ENCODE data around the gene NOX5. TPM values are rescaled to one million over a fixed set of nuclear protein-coding genes. Genes with fewer than 3 reads are reported as not detected.
"Not testable (repeated sequence)": the region's sequence is repeated elsewhere in the genome, so short reads cannot be mapped to it uniquely, and the experiment has no call there.

NOX5 gene
- total RNA-seq, 1 donor from 2014 or later, result 0.45 TPM

GRCh38 chr15:69037977-69038376, 23.5 kb downstream of the NOX5 start:
- intact Hi-C loops (cut with DNase I), result no loop called here
- DNase-seq (ENCODE audit: low spot score), result no peak
- no peak for ATAC-seq

GRCh38 chr15:69038508-69038907, 24.0 kb downstream of the NOX5 start:
- intact Hi-C loops (cut with DNase I), result no loop called here
- DNase-seq (ENCODE audit: low spot score), result no peak
- ATAC-seq, result no peak

DNA sequence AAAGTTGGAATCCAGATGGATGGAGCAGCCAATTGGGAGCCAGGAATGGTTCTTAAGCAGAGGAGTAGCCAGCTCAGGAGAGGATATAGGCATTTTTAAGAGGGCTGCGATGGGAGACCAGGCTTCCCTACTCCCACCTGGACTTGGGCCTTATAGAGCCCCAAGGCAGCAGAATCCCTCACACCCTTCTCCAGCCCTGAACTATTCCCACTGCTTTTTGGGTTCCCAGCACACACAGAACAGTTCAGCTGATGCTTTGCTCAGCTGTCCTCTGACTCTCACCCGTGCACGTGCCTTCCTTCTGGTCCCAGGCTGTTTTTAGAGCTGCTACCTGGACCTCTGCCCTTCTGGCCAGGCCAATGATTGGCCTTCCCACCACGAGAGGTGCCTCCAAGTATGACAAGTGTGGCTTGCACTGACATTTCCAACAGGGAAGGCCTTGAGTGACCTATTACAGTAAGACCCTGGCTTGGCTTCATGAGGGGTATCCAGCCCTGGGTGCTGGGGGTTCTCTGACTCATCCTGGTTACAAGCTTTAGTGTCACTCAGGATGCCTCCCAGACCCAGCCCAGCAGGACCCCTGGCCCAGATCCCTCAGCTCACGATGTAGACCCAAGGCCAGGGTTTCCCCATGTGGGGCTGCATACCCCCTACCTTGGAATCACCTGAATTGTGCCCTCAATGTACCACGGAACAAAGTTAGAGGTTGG, 25.2 kb downstream of the NOX5 start:
- DNase-seq (ENCODE audit: low spot score), result no peak
- ATAC-seq, result no peak
- intact Hi-C loops (cut with DNase I), result no loop called here

- intact Hi-C loops (cut with DNase I), result no loop called here
These were observed 28.0 kb downstream of the NOX5 start for GRCh38 chr15:69042531-69042930.

GRCh38 chr15:69045802-69046201, 31.3 kb downstream of the NOX5 start:
- intact Hi-C loops (cut with DNase I), result no loop called here
- no peak for DNase-seq (ENCODE audit: low spot score)
- ATAC-seq, result peak; percentile 46

More at GRCh38 chr15:69042531-69042930, 28.0 kb downstream of the NOX5 start:
- DNase-seq (ENCODE audit: low spot score), result no peak
- ATAC-seq, result no peak

GRCh38 chr15:69046781-69047180, 32.3 kb downstream of the NOX5 start:
- no peak for ATAC-seq
- intact Hi-C loops (cut with DNase I), result no loop called here
- DNase-seq (ENCODE audit: low spot score), result no peak

GRCh38 chr15:69049976-69050375, 35.5 kb downstream of the NOX5 start:
- intact Hi-C loops (cut with DNase I), result no loop called here
- ATAC-seq, result no peak

GRCh38 chr15:69055251-69055650, 40.8 kb downstream of the NOX5 start:
- DNase-seq (ENCODE audit: low spot score), result no peak
- intact Hi-C loops (cut with DNase I), result loop anchor here (5.0 kb wide), 1 partner anchor 337 kb away; no protein-coding TSS in a partner anchor
- no peak for ATAC-seq

More at GRCh38 chr15:69049976-69050375, 35.5 kb downstream of the NOX5 start:
- DNase-seq (ENCODE audit: low spot score), result no peak

DNA sequence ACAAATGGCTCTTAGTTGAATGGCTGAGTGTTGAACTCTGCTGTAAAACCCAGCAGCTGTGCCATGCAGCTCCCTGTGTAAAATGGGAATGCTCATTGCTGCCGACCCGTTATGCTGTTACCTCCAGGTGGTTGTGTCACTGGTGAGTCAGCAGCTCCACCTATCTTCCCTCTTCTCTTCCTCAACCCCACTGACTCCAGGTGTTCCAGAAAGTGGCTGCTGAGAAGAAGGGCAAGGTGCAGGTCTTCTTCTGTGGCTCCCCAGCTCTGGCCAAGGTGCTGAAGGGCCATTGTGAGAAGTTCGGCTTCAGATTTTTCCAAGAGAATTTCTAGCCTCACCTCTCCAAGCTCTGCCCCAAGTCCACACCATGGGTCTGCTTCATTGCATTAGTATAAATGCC, 41.9 kb downstream of the NOX5 start:
- DNase-seq (ENCODE audit: low spot score) (no peak), ATAC-seq (no peak)
- intact Hi-C loops (cut with DNase I), result loop anchor here (5.0 kb wide), 1 partner anchor 336 kb away; no protein-coding TSS in a partner anchor

DNA sequence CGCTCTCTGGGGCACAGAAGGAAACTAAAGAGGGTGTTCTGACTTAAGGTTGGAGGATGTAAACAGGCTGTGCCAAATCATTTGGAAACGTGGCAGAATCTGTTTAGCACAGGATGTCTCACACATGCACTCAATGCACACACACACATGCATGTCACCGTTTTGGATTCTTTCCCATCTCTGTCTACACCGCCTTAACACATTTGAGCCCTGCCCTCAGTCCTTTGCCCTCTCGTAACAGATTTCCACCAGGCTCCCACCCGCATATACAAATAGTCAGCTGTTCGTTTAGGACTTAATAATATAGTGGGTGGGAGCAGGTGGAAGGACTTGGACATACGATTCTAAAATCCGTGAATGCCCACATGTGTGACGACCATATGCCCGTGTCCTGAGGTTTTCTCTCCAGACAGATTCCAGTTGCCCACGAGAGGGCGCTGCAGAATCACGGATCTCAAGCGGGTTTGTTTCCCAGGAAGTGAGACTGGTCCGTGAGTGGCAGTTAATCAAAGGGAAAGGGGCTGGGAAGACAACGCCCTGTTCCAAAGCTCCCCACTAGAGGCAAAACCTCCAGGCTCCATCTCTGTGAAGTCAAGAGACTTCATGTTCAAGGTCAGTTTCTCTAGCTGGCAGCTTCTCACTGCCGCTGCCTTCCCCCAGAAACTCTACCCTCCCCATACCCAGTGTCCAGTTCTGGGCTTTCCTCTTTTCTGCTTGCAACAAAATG, 44.5 kb downstream of the NOX5 start:
- intact Hi-C loops (cut with DNase I), result loop anchor here (5.0 kb wide), 1 partner anchor 333 kb away; no protein-coding TSS in a partner anchor
- DNase-seq (ENCODE audit: low spot score) (peak; percentile 95), ATAC-seq (peak; percentile 93)

DNA sequence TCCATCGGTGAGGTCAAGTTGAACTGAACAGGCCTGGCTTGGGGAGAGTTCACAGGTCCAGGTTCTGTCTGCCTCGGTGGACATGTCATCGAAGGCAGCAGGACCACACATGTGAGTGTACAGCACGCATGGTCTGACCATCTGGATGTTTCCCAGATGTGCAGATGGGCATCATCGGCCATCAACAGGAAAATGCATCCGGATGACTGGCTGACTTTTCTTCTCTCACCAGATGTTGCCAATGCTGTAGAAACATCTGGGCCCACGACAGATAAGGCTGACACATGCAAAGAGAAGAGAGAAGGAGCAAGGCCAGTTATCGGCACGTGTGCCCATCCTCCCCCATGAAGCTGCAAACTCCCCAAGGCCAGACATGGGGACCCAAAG, 45.1 kb downstream of the NOX5 start:
- ATAC-seq, result peak; percentile 59
- no peak for DNase-seq (ENCODE audit: low spot score)
- intact Hi-C loops (cut with DNase I), result loop anchor here (5.0 kb wide), 1 partner anchor 333 kb away; no protein-coding TSS in a partner anchor

DNA sequence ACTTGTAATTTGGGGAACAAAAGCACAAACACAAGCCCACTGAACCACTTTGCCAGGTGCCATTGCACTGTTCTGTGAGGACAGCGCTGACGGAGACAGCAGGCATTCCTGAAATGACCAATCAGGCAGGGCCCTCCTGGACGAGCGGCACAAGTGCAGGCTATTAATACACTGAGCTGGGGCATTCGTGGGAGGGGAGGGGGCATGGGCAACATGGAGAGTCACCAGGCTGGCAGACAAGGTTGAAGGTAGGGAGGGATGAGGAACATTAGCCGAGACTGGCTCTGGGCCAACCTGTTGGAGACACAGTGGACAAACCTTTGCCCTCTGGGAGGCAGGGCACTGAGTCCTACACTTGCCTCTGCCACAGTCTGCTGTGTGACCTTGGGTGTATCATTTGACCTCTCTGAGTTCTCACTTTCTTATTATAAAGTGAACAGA, 45.6 kb downstream of the NOX5 start:
- DNase-seq (ENCODE audit: low spot score) (no peak), ATAC-seq (no peak)
- intact Hi-C loops (cut with DNase I), result no loop called here

DNA sequence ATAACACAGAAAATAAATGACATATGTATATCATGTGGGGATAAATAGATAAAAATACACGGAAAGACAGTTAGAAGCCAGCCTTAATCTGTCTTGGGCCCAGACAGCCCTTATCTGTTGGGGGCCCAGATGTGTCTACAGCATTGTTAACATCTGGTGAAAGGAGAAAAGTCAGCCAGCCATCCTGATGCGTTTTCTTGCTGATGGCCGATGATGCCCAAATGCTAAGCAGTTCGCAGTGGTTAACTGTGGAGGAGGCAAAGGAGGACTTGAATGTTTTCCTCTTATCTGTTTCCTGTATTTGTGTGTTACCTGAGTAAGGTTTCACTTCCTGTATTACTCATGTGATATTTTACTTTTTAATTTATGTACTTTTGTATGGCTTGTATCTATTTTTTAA, 46.2 kb downstream of the NOX5 start:
- DNase-seq (ENCODE audit: low spot score) (no peak), ATAC-seq (no peak)
- intact Hi-C loops (cut with DNase I), result no loop called here

DNA sequence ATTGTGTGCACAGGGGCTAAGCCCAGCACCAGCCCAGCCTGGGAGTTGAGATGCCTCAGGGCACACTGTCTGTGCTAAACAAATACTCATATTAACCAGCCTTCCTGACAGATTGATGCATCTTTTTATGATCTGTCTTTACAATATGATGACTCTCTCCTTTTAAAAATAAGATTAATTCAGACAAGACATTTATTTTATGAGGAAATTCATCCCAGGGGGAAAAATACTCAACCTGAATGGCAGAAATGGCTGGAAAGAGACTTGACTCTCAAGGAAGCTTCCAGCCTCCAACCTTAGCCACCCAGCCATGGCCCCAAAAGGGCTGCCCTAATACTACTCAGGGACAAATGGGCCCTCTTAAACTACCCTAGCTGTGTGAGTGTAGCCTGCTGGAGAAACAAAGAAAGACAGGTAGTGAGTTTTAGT, 46.9 kb downstream of the NOX5 start:
- intact Hi-C loops (cut with DNase I), result no loop called here
- DNase-seq (ENCODE audit: low spot score) (no peak), ATAC-seq (no peak)

DNA sequence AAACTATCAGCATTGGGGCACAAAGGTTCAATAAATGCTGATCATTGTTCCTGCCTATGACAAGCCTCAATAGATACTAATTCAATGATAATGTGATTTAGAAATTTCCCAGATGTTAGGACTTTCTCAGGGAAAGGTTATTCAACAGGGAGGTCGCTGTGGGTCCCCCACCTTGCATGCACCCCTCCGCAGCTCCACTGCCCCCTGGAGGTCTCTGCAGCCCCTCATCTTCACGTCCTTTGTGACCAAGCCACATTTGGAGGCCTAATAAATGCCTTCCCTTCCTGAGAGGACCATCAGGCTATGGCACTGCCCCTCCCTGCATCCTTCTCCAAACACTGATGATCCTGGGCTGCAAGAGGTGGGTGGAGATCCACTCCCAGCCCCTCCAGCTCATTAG, 50.2 kb downstream of the NOX5 start:
- intact Hi-C loops (cut with DNase I), result no loop called here
- ATAC-seq, result no peak
- DNase-seq (ENCODE audit: low spot score), result no peak

- intact Hi-C loops (cut with DNase I), result no loop called here
- DNase-seq (ENCODE audit: low spot score) (no peak), ATAC-seq (no peak)
These were observed 51.8 kb downstream of the NOX5 start for GRCh38 chr15:69066007-69066995.

DNA sequence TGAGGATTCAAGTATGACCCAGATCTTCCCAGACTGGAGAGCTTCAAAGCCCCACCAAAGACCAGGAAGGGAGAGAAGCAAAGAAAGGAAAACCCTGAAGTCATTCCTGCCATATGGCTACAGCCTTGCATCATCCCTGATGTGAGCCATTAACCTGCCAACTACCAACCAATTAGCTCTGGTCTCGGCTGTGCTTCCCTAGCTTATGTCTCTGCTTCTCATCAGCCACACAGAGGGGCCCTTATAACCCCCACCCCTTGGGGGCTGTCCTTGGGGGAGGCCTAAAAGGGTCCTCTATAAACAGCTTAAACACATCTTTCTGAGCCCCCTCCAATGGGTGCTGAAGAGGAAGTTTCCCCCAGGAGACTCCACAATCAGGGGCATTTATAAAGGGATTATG, 52.8 kb downstream of the NOX5 start:
- DNase-seq (ENCODE audit: low spot score) (no peak), ATAC-seq (no peak)
- intact Hi-C loops (cut with DNase I), result no loop called here

GRCh38 chr15:69068157-69068556, 53.7 kb downstream of the NOX5 start:
- intact Hi-C loops (cut with DNase I), result no loop called here
- ATAC-seq (no peak), DNase-seq (ENCODE audit: low spot score) (no peak)

DNA sequence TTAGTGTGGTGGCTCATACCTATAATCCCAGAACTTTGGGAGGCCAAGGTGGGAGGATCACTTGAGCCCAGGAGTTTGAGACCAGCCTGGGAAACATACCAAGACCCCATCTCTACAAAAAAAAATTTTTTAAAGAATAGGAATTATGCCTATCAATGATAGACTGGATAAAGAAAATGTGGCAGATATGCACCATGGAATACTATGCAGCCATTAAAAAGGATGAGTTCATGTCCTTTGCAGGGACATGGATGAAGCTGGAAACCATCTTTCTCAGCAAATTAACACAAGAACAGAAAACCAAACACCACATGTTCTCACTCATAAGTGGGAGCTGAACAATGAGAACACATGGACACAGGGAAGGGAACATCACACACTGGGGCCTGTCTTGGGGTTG, 54.8 kb downstream of the NOX5 start:
- ATAC-seq; DNase-seq (ENCODE audit: low spot score); intact Hi-C loops (cut with DNase I): not testable (repeated sequence)
